Measurements from ENCODE around the gene RAB3C. TPM values are rescaled to one million over a fixed set of nuclear protein-coding genes. Genes with fewer than 3 reads are reported as not detected.

RAB3C gene
- total RNA-seq, 6 experiments from 2014 or later: 0.18 to 2.6 (median 0.99) TPM

DNA sequence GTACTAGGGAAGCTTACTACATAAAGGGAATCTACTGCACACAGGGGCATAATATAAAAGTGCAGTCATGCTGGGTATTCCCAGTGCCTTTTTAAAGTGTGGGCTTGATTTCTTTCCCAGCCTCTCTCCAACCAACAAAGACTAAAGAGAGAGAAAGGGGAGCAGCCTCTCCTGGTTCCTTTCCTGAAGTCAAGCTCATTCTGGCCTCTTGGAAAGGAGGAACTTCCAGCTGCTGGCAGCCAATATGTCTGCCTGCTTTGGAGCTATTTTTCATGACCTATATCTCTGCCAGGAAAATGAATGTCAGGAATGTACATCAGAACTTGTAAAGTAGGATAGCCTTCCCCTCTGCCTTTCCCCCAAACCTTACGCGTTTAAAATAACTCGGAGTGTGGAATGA is 57.1 kb downstream of the RAB3C start:
- no peak for DNase-seq
- H3K4me1 ChIP-seq: no peaks in the 10 kb centered on the region
- no peak overlapping the region for H3K27ac ChIP-seq
- H3K9me3 ChIP-seq: no peaks in the 10 kb centered on the region
- TF ChIP-seq POLR2A (IDR thresholded peaks at IDR 0.05): no peak
- TF ChIP-seq, protein P1, sequence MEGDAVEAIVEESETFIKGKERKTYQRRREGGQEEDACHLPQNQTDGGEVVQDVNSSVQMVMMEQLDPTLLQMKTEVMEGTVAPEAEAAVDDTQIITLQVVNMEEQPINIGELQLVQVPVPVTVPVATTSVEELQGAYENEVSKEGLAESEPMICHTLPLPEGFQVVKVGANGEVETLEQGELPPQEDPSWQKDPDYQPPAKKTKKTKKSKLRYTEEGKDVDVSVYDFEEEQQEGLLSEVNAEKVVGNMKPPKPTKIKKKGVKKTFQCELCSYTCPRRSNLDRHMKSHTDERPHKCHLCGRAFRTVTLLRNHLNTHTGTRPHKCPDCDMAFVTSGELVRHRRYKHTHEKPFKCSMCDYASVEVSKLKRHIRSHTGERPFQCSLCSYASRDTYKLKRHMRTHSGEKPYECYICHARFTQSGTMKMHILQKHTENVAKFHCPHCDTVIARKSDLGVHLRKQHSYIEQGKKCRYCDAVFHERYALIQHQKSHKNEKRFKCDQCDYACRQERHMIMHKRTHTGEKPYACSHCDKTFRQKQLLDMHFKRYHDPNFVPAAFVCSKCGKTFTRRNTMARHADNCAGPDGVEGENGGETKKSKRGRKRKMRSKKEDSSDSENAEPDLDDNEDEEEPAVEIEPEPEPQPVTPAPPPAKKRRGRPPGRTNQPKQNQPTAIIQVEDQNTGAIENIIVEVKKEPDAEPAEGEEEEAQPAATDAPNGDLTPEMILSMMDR (IDR thresholded peaks at IDR 0.05): no peak
- no peak overlapping the region for H3K4me3 ChIP-seq
- no peak for ATAC-seq
- H3K27me3 ChIP-seq: no peaks in the 10 kb centered on the region
- no peaks in the 10 kb centered on the region for H3K36me3 ChIP-seq
- intact Hi-C loops (cut with DNase I): no loop called here
- WGBS (ENCODE audit: insufficient coverage, low coverage, low lambda C conversion rate, missing lambda C conversion rate): 89% methylated on average over 3 of the region's 3 CpGs

DNA sequence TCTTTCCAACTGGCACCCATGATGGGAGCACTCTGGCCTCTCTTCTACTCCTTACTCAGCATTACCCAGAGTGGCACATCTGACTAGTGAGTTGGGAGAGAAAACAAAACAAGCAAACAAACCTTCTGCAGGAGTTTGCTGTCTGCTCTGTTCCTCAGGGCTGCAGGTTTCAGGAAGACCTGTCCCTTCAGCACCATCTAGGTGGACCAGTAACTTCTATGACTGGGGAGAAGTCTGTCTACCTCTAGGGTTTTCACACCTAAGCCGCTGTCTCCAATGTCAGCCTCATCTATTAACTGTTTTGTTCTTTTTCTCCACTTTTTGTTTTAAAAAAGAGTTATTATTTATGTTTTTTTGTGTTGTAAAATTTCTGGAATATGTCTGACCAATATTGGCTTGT is 58.7 kb downstream of the RAB3C start:
- TF ChIP-seq, protein P1 (IDR thresholded peaks at IDR 0.05): no peak
- TF ChIP-seq POLR2A (IDR thresholded peaks at IDR 0.05): no peak
- no peak overlapping the region for H3K27ac ChIP-seq
- no peak for ATAC-seq
- 100% methylated on average over 1 of the region's 1 CpG for WGBS (ENCODE audit: insufficient coverage, low coverage, low lambda C conversion rate, missing lambda C conversion rate)
- intact Hi-C loops (cut with DNase I): no loop called here
- no peak for DNase-seq
- H3K36me3 ChIP-seq: no peaks in the 10 kb centered on the region
- H3K27me3 ChIP-seq: no peaks in the 10 kb centered on the region
- H3K4me3 ChIP-seq: no peak overlapping the region
- no peaks in the 10 kb centered on the region for H3K4me1 ChIP-seq
- H3K9me3 ChIP-seq: no peaks in the 10 kb centered on the region

DNA sequence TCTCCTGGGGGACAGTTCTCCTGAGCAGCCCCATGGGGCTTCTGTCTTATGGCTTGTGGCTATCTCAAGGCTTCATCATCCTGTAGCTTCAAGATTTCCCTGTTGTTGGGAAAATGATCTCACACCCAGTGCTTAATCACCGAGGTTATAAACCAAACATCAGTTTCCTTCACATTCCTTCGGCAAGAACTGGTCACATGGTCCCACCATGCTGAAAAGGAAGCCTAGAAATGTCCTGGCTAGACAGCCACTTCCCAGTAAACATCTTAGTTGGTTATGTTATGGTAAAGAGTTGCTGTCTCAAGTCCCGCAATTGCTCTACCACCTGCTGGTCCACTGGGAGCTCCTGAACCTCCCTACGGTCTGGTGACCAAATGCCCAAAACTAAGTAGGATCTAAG is 66.0 kb downstream of the RAB3C start:
- Histone ChIP-seq H3K36me3 (no peaks in the 10 kb centered on the region), H3K4me1 (no peaks in the 10 kb centered on the region), H3K9me3 (no peaks in the 10 kb centered on the region), H3K27me3 (no peaks in the 10 kb centered on the region), H3K27ac (no peak overlapping the region), H3K4me3 (no peak overlapping the region)
- no peak for DNase-seq
- no peak for TF ChIP-seq POLR2A (IDR thresholded peaks at IDR 0.05)
- TF ChIP-seq, protein P1 (IDR thresholded peaks at IDR 0.05): no peak
- intact Hi-C loops (cut with DNase I): no loop called here
- ATAC-seq: no peak
- WGBS (ENCODE audit: insufficient coverage, low coverage, low lambda C conversion rate, missing lambda C conversion rate): 76% methylated on average over 2 of the region's 4 CpGs

DNA sequence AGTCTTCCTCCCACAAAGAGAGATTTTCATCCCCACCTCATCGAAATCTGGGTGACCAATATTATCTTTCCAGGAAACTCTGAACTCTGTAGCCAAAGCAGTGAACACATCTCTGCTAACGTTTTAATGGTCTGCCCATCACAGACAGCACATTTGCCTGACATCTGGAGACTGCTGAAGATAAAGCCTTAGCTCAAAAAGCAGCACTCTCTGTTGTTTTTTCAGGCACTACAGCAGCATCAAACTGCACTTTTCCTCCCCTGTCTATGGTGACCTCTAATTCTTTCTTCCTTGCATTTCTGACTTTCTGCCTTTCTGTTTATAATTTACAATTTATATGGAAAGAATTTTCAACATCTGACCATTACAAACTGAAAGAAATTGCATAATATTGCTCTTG is 66.8 kb downstream of the RAB3C start:
- Histone ChIP-seq H3K36me3 (no peaks in the 10 kb centered on the region), H3K4me3 (no peak overlapping the region), H3K27ac (no peak overlapping the region), H3K27me3 (no peaks in the 10 kb centered on the region), H3K9me3 (no peaks in the 10 kb centered on the region), H3K4me1 (no peaks in the 10 kb centered on the region)
- ATAC-seq (no peak), DNase-seq (no peak)
- 30% methylated on average over 2 of the region's 2 CpGs for WGBS (ENCODE audit: insufficient coverage, low coverage, low lambda C conversion rate, missing lambda C conversion rate)
- intact Hi-C loops (cut with DNase I): no loop called here
- TF ChIP-seq POLR2A (IDR thresholded peaks at IDR 0.05): no peak
- TF ChIP-seq, protein P1 (IDR thresholded peaks at IDR 0.05): no peak

DNA sequence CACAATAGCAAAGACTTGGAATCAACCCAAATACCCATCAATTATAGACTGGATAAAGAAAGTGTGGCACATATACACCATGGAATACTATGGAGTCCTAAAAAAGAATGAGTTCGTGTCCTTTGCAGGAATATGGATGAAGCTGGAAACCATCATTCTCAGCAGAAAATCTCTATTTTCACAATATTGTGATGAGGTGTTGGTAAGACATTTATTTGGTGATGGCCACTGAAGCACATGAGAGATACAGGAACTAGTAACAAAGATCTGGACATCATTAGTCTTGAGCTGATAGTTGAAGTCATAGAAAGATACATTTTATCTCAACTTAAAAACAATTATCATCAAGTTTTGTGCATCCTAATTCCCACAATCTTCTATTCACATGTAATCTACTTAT is 70.6 kb downstream of the RAB3C start:
- H3K9me3 ChIP-seq: no peaks in the 10 kb centered on the region
- H3K27ac ChIP-seq: no peak overlapping the region
- intact Hi-C loops (cut with DNase I): no loop called here
- TF ChIP-seq, protein P1 (IDR thresholded peaks at IDR 0.05): no peak
- TF ChIP-seq POLR2A (IDR thresholded peaks at IDR 0.05): no peak
- DNase-seq (no peak), ATAC-seq (no peak)
- no peak overlapping the region for H3K4me3 ChIP-seq
- no peaks in the 10 kb centered on the region for H3K4me1 ChIP-seq
- H3K36me3 ChIP-seq: no peaks in the 10 kb centered on the region
- WGBS (ENCODE audit: insufficient coverage, low coverage, low lambda C conversion rate, missing lambda C conversion rate): 78% methylated on average over 1 of the region's 1 CpG
- no peaks in the 10 kb centered on the region for H3K27me3 ChIP-seq

Measured in right lobe of liver (tissue), 6 donors.